ENCODE results near the gene PPARG.
"Not testable (repeated sequence)": the region's sequence is repeated elsewhere in the genome, so short reads cannot be mapped to it uniquely, and the experiment has no call there.

PPARG gene

GRCh38 chr3:12465836-12466225 is 177.0 kb downstream of the PPARG start:
- DNase-seq, result no peak

DNA sequence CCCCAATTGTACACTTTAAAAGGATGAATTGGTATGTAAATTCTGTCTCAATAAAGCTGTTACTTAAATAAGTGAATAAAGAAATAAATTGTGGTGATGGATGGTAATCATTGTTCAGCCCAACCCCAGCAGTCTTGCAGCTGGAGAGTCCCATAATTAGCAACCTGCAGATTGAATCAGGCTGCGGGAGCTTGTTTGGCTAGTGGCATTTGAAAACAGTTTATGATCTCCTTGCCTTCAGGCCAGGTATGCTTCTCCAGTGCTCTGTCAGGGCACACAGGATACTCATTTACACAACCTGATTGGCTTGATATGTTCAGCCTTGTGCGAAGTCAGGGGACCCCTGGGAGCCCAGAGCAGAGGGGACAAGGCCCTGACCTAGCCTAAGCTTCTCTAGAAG is 178.9 kb downstream of the PPARG start:
- DNase-seq, result no peak

GRCh38 chr3:12468276-12468675 is 179.4 kb downstream of the PPARG start:
- no peak for DNase-seq

- no peak for DNase-seq
Observed at GRCh38 chr3:12468757-12469156, 179.9 kb downstream of the PPARG start.

DNA sequence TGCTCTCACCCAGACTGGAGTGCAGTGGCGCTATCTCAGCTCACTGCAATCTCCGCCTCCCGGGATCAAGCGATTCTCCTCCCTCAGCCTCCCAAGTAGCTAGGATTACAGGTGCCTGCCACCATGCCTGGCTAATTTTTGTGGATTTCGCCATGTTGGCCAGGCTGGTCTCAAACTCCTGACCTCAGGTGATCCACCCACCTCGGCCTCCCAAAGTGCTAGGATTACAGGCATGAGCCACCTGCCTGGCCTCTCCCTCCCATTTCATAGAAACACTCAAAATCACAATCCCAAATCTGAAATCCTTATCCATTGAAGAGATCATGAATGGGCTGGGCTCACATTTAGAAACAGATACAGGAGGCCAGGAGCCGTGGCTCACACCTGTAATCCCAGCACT is 180.4 kb downstream of the PPARG start:
- not testable (repeated sequence) for DNase-seq

DNA sequence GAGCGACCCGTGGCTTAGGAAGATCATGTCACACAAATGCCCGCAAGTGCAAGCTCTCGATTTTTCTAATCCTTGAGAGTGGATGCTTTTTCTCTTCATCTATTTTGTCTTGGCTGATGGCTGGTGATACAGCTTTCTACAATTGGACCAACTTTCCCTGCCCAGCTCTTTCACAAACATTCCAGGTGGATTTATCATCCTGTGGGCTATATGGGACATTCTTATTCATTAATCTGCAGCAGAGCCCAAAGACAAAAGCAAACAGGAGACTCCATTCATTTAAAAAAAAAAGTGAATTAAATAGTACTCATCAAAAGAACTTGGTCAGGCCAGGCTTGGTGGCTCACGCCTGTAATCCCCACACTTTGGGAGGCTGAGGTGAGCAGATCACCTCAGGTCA is 181.2 kb downstream of the PPARG start:
- no peak for DNase-seq

DNA sequence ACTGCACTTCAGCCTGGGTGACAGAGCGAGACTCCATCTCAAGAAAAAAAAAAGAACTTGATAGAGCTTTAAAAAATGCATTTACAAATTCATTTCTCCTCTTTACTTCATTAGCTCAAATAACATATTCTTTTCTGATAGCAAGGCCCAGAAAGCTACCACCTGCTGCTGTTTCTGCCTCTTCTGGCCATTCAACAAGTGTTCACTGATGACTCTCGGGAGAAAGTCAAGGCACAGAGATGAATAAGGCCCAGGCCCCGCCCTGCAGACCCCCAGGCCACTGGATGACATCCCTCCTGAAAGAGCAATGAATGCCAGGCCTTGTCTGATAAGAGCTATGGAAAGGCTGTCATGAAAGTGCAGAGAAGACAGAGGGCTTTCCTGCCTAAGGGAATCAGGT is 181.8 kb downstream of the PPARG start:
- DNase-seq, result no peak

GRCh38 chr3:12471241-12471640 is 182.4 kb downstream of the PPARG start:
- peak; percentile 60 for DNase-seq

DNA sequence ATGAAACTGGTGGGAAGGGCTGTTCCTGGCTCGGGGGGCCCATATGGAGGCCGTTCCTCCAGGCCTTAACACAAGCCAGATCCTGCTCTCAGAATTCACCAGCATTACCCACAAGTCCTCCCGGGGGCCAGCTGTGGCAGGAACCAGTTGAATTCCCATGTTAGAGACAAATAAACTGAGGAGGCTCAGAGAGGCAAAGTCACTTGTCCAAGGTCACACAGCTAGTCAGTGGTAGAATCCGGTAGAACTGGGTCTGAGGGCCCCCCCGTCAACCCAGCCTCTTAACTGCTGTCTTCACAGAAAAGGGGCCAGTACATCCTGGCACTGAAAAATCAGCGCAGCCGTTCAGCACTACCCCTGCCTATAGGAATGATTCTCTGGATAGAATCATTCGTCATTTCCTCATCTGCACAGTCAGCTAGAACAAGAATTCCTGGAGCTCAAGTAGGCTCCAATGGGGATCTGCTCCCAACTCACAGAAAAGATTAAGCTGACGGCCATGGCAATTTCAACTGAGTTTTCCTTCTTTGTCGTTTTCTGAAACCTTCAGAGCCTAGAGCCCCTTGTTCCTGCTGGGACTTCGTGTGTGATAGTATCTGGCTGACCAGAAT is 183.2 kb downstream of the PPARG start:
- no peak for DNase-seq

- no peak for DNase-seq
Observed at GRCh38 chr3:12472796-12473195, 183.9 kb downstream of the PPARG start.

DNA sequence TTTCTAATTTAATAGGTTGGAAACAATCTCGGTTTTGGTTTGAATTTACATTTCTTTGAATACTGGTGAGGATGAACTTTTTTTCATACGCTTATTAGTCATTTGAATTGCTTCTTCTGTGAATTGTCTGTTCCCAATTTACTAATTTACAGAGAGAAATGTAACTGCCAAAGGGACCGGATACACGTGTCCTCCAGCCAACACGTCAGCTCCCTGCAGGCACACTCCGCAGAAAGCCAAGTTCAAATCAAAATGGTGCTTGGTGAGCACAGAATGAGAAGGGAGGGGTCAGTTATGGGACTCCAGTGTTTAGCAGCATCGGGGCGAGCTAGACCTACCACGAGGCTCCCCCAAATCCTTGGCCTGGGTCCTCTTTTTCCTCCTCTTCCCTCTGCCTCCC is 184.6 kb downstream of the PPARG start:
- DNase-seq, result no peak

DNA sequence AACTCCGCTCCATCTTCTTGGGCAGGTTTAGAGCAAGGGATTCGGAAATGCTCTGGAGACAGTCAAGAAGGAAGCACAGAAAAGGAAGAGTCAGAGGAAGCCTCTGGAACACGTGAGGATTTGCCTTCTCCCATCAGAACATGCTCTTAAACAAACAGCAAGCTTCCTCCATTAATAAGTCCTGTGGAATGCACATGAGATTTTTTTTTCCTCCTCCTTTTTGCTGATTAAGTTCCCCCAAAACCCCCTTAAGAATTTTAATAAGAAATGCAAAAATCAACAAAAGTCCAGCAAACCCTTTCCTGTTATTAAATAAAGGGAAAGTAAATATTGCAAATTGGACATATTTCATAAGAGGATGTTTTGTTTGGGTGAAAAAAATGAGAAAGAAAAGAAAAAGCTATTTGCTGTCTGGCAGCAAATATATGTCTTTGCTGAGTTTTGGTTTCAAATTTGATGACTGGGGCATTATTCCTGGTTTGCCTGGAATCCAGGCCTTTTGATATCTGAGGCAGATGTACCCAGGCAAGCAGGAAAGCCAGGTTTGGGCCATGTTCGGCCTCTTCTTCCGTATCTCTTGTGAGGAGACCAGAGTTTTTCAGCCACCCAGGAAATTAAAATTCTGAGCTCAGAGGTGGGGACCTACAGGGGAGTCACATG is 187.5 kb downstream of the PPARG start:
- no peak for DNase-seq

DNA sequence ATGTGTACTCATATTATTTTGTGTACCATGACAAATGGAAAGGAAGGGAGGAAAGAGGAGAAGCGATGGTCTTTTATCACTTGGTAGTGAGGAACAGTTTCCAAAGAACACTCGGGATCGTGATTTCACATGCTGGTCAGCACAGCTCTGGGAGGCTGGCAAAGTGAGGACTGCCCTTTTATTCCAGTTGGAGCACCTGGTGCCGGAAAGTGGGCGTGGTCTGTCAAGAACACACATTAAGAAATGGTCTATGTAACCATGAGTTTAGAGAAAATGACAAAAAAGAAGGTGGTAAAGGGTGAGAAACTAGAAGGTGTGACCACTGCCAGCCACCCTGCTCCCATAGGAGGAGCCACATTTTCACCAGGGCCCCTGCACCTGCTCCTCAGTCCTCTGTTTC is 188.4 kb downstream of the PPARG start:
- no peak for DNase-seq

GRCh38 chr3:12478326-12478725 is 189.5 kb downstream of the PPARG start:
- DNase-seq, result no peak

DNA sequence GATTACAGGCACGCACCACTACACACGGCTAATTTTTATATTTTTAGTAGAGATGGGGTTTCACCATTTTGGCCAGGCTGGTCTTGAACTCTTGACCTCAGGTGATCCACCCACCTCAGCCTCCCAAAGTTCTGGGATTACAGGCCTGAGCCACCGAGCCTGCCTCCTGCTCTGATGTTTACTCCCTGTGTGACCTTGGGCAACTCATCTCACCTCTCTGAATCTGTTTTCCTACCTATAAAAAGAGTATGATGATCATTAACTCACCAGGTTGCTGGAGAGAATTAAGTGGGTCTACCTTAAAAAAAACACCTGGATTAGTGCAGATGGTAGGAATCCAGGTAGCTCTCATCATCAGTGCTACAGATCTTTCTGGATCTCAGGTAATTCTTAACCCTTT is 190.3 kb downstream of the PPARG start:
- DNase-seq, result not testable (repeated sequence)

- no peak for DNase-seq
Observed at GRCh38 chr3:12479919-12480427, 191.1 kb downstream of the PPARG start.

DNA sequence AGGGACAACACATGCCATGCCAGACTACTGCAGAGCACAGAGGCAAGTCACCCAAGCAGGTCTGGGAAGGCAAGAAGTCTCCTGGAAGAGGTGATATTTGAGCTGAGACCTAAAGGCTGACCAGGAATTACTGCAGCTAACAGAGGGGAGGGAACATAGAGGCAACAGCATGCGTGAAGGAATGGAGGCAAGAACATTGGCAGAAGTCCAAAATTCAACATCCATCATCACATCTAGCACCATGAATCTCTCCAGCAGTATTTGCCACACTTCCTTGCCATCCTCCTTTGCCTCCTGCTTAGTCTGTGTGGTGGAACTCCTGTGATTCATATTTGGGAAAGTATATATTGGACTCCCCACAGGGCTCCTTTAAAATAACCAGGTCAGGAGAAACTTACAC is 194.5 kb downstream of the PPARG start:
- no peak for DNase-seq

DNA sequence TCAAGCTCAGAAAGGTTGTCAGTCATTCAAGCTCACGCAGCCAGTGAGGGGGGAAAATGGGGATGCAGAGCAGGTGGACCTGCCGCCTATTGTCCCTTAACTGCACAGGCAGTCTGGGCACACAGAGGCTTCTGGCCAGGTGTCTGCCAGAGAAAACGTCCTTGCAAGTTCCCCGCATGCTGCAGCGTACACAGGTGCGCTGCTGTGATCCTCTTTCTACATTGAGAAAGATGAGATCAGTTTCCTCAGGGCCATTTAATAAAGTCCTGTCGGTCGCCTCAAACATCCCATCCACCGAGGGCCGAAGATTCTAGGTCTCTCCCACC is 195.0 kb downstream of the PPARG start:
- DNase-seq, result no peak

Data from stimulated activated CD4-positive, alpha-beta T cell treated with anti-CD3 and anti-CD28 coated beads, Interleukin-4, amount 100 ng/mL, for 1 hour (primary cell).